IMR-90 (cell line): Measurements from ENCODE around the gene RANBP9. TPM values are rescaled to one million over a fixed set of nuclear protein-coding genes. Genes with fewer than 3 reads are reported as not detected.

ENCODE experiments used
- ATAC-seq: fragments of 200-7000 bp; cut with Tn5 transposase; 2 replicates; pipeline ENCODE4 v1.9.1; 2020; ENCODE audit warnings: low read depth, mild to moderate bottlenecking, moderate library complexity
- BruUV-seq: library from RNA; stranded (reverse); fragments of 400-500 nt; replicated peaks from 2 replicates; lab custom pipeline; 2021; lab: Mats Ljungman, UMichigan
- CTCF ChIA-PET: fragments of 300-600 bp; formaldehyde crosslinking; extraction: SDS; loops from one replicate; lab custom pipeline; 2021; ENCODE audit warnings: antibody characterized with exemption; lab: Yijun Ruan, JAX
- POLR2A ChIA-PET: fragments of 300-600 bp; sonication (Branson Sonifier 250); formaldehyde crosslinking; loops from one replicate; lab custom pipeline; 2022; ENCODE audit warnings: antibody characterized with exemption; ENCODE audit not compliant: unreplicated experiment; lab: Charles Lee
- DNase-seq: peaks from one replicate; pipeline ENCODE4 v3.0.0; 2013
- H2AFZ ChIP-seq: replicated peaks from 2 replicates; pipeline ENCODE3; 2013; ENCODE audit warnings: low read length, mild to moderate bottlenecking; ENCODE audit not compliant: poor library complexity
- H2AK5ac ChIP-seq: 2 replicates; pipeline ENCODE4 v1.6.1; 2013; ENCODE audit warnings: low read depth, low read length, inconsistent platforms
- H2AK9ac ChIP-seq: replicated peaks from 2 replicates; pipeline ENCODE3; 2013; ENCODE audit warnings: mild to moderate bottlenecking, low read depth, low read length, moderate library complexity; ENCODE audit not compliant: poor library complexity
- H2BK120ac ChIP-seq: 2 replicates; pipeline ENCODE4 v1.6.1; 2013; ENCODE audit warnings: low read depth, low read length, inconsistent platforms
- H2BK15ac ChIP-seq: 3 replicates; pipeline ENCODE4 v1.6.1; 2013; ENCODE audit warnings: low read depth, low read length, inconsistent platforms
- H2BK20ac ChIP-seq: 2 replicates; pipeline ENCODE4 v1.6.1; 2013; ENCODE audit warnings: low read depth, mild to moderate bottlenecking, inconsistent platforms, low read length, moderate library complexity
- H2BK5ac ChIP-seq: 2 replicates; pipeline ENCODE4 v1.6.1; 2013; ENCODE audit warnings: mild to moderate bottlenecking, low read depth, low read length, inconsistent platforms; ENCODE audit not compliant: poor library complexity, severe bottlenecking
- H3K14ac ChIP-seq: replicated peaks from 2 replicates; pipeline ENCODE4 v1.6.1; 2013; ENCODE audit warnings: low read depth, low read length, inconsistent platforms
- H3K18ac ChIP-seq: 2 replicates; pipeline ENCODE4 v1.6.1; 2013; ENCODE audit warnings: low read depth, low read length, control low read depth
- H3K23ac ChIP-seq: 2 replicates; pipeline ENCODE4 v1.6.1; 2013; ENCODE audit warnings: low read depth, low read length, inconsistent platforms
- H3K27ac ChIP-seq: 2 replicates; pipeline ENCODE4 v1.5.1; 2013; ENCODE audit warnings: mild to moderate bottlenecking, control low read depth, low read length; ENCODE audit not compliant: insufficient read depth
- H3K27me3 ChIP-seq: 2 replicates; pipeline ENCODE4 v1.6.1; 2013; ENCODE audit warnings: low read length; ENCODE audit not compliant: control insufficient read depth, insufficient read depth
- H3K36me3 ChIP-seq: 2 replicates; pipeline ENCODE4 v1.6.1; 2013; ENCODE audit warnings: low read length, mixed read lengths; ENCODE audit not compliant: control insufficient read depth, insufficient read depth
- H3K4ac ChIP-seq: 2 replicates; pipeline ENCODE4 v1.6.1; 2013; ENCODE audit warnings: low read depth, low read length, inconsistent platforms
- H3K4me1 ChIP-seq: 2 replicates; pipeline ENCODE4 v1.6.1; 2013; ENCODE audit warnings: low read length, mixed read lengths; ENCODE audit not compliant: control insufficient read depth, insufficient read depth
- H3K4me2 ChIP-seq: 2 replicates; pipeline ENCODE4 v1.6.1; 2013; ENCODE audit warnings: low read depth, mild to moderate bottlenecking, control low read depth, low read length, moderate library complexity
- H3K4me3 ChIP-seq: 2 replicates; pipeline ENCODE4 v1.5.1; 2013; ENCODE audit warnings: low read depth, mild to moderate bottlenecking, control low read depth, low read length, moderate library complexity; ENCODE audit not compliant: insufficient read depth
- H3K56ac ChIP-seq: 2 replicates; pipeline ENCODE4 v1.6.1; 2013; ENCODE audit warnings: low read length, inconsistent platforms; ENCODE audit not compliant: insufficient read depth; ENCODE audit errors: extremely low read depth
- H3K79me1 ChIP-seq, 2 experiments: 2 replicates each; pipeline ENCODE4 v1.6.1; 2013; ENCODE audit warnings: low read length in 2 of 2, inconsistent platforms in 1 of 2, low read depth in 1 of 2
- H3K9ac ChIP-seq: 2 replicates; pipeline ENCODE4 v1.6.1; 2013; ENCODE audit warnings: low read depth, low read length, control low read depth
- H3K9me1 ChIP-seq: 2 replicates; pipeline ENCODE4 v1.6.1; 2013; ENCODE audit warnings: low read length, inconsistent platforms; ENCODE audit not compliant: insufficient read depth
- H3K9me3 ChIP-seq: 2 replicates; pipeline ENCODE4 v1.6.1; 2013; ENCODE audit warnings: low read length; ENCODE audit not compliant: control insufficient read depth, insufficient read depth
- H4K20me1 ChIP-seq: 2 replicates; pipeline ENCODE4 v1.6.1; 2013; ENCODE audit warnings: low read length, inconsistent platforms; ENCODE audit not compliant: insufficient read depth
- H4K5ac ChIP-seq: 2 replicates; pipeline ENCODE4 v1.6.1; 2013; ENCODE audit warnings: mild to moderate bottlenecking, low read depth, low read length, control low read depth
- H4K8ac ChIP-seq, 2 experiments: 2 replicates each; pipeline ENCODE4 v1.6.1; 2013; ENCODE audit warnings: low read depth in 2 of 2, low read length in 2 of 2, control low read depth in 1 of 2, inconsistent platforms in 1 of 2
- H4K91ac ChIP-seq: 2 replicates; pipeline ENCODE4 v1.6.1; 2013; ENCODE audit warnings: low read depth, low read length, inconsistent platforms; ENCODE audit not compliant: insufficient read depth
- CEBPB ChIP-seq: IDR thresholded peaks from 2 replicates; pipeline ENCODE4 v1.6.1; 2012; ENCODE audit warnings: low read depth, low read length, improper control_type of control experiment
- RAD21 ChIP-seq: IDR thresholded peaks from 2 replicates; pipeline ENCODE4 v1.6.1; 2012; ENCODE audit warnings: low read length, improper control_type of control experiment
- RFX5 ChIP-seq: IDR thresholded peaks from 2 replicates; pipeline ENCODE4 v1.8.0; 2012; ENCODE audit warnings: low read depth, mild to moderate bottlenecking, low read length, moderate library complexity
- dilution Hi-C: fragments of 300-500 bp; cut with HindIII; formaldehyde crosslinking; loops from one replicate; pipeline ENCODE4 v1.14.3; 2018; ENCODE audit warnings: low sequenced_read_pairs; ENCODE audit not compliant: unreplicated experiment
- in situ Hi-C: fragments of 300-500 bp; cut with MboI; formaldehyde crosslinking; loops from 3 replicates; pipeline ENCODE4 v1.14.3; 2019; ENCODE audit warnings: low sequenced_read_pairs, inconsistent platforms, mixed read lengths
- intact Hi-C: fragments of 100-400 bp; cut with micrococcal nuclease; formaldehyde crosslinking; loops from 2 replicates; pipeline ENCODE4 v1.10.0; 2022
- polyA plus RNA-seq, 3 experiments: library from polyadenylated mRNA; depleted of rRNA; stranded (reverse); fragments of >200 nt; gene quantifications; 2 replicates each; pipeline ENCODE4 v1.2.3, GENCODE V29; 2012; ENCODE audit warnings: low replicate concordance in 1 of 3
- total RNA-seq: library from RNA; depleted of rRNA; stranded (reverse); fragments of >200 nt; gene quantifications from 2 replicates; pipeline ENCODE4 v1.2.3, GENCODE V29; 2012

The RANBP9 gene
- total and polyA plus RNA-seq, 2 of the 4 experiments (the other 2 are of a cell fraction), result 17.7 to 27.8 TPM

DNA sequence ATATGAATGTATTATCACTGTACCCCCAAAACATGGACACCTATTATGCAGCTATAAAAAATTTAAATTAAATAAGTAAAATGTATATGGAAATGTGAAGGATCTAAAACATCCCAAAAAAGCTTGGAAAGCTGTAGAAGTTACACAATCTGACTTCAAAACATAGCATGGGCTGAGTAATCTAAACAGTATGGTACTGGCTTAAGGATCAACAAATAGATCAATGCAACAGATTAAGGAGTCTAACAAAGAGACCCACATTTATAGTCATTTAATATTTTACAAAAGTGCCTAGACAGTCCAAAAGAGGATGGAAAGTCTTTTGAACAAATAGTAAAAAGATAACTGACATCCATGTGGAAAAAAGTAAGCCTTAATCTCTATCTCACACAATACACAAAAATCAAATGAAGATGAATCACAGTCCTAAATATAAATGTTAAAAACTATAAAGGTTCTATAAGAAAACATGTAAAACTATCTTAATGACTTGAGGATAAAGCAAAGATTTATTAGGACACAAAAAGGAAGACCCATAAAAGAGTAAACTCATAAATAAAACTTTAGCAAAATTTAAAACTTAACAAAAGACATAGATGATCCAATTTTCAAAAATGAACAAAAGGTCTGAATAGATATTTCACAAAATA, 46.8 kb downstream of the RANBP9 start:
- Histone ChIP-seq H3K79me1 (peaks cover 24 to 68% of the 10 kb centered on the region in 2 experiments), H3K14ac (no peak overlapping the region), H3K4me2 (no peak overlapping the region), H3K4me1 (peaks cover 5% of the 10 kb centered on the region; the same call in 1 of the 2 replicates), H3K4ac (no peak overlapping the region), H2AFZ (no peak overlapping the region), H4K91ac (no peak overlapping the region), H3K9ac (no peak overlapping the region), H3K9me1 (peaks cover 3% of the 10 kb centered on the region), H3K27me3 (no peaks in the 10 kb centered on the region), H4K8ac (no peak overlapping the region), H3K27ac (no peak overlapping the region), H2AK9ac (no peak overlapping the region), H3K23ac (no peak overlapping the region), H2BK15ac (no peak overlapping the region), H4K5ac (no peak overlapping the region), H3K36me3 (no peaks in the 10 kb centered on the region), H3K9me3 (no peaks in the 10 kb centered on the region), H2BK20ac (no peak overlapping the region), H4K20me1 (peaks cover 58% of the 10 kb centered on the region), H3K4me3 (no peak overlapping the region), H3K56ac (no peak overlapping the region), H3K18ac (no peak overlapping the region), H2AK5ac (no peak overlapping the region), H2BK5ac (no peak overlapping the region), H2BK120ac (no peak overlapping the region)
- no TSS peak for BruUV-seq
- POLR2A ChIA-PET, result interaction anchor here (0.6 kb wide), 1 partner anchor 31 kb away, joined by 3 read pairs; no protein-coding TSS in a partner anchor
- in situ Hi-C loops, result no loop called here
- no peak for TF ChIP-seq RAD21
- peak; percentile 90 for TF ChIP-seq CEBPB
- TF ChIP-seq RFX5, result no peak
- intact Hi-C loops, result loop anchor here (5.0 kb wide), 2 partner anchors 32 to 33 kb away; no protein-coding TSS in a partner anchor
- dilution Hi-C loops, result no loop called here
- DNase-seq (peak; percentile 70), ATAC-seq (peak; percentile 89)
- CTCF ChIA-PET, result no interaction called here
